GM06990 (cell line): ENCODE measurements around the gene NCS1.

Source experiments
- DNase-seq: peaks from one replicate; pipeline ENCODE4 v3.0.0-alpha.2; 2011; ENCODE audit not compliant: insufficient read length; ENCODE audit errors: extremely low read depth
- H3K27me3 ChIP-seq: replicated peaks from 2 replicates; pipeline ENCODE4 v1.6.0; 2011; ENCODE audit warnings: low read length; ENCODE audit not compliant: control insufficient read depth, insufficient read depth
- H3K36me3 ChIP-seq: 2 replicates; pipeline ENCODE4 v1.5.1; 2011; ENCODE audit warnings: low read length; ENCODE audit not compliant: control insufficient read depth, insufficient read depth
- H3K4me3 ChIP-seq: replicated peaks from 2 replicates; pipeline ENCODE4 v1.5.1; 2011; ENCODE audit warnings: low read depth, mild to moderate bottlenecking, control low read depth, low read length
- CTCF ChIP-seq: IDR thresholded peaks from 2 replicates; pipeline ENCODE4 v1.5.1; 2011; ENCODE audit warnings: low read length, control low read depth, mild to moderate bottlenecking, inconsistent platforms; ENCODE audit not compliant: insufficient read depth, poor library complexity, severe bottlenecking

NCS1 gene

DNA sequence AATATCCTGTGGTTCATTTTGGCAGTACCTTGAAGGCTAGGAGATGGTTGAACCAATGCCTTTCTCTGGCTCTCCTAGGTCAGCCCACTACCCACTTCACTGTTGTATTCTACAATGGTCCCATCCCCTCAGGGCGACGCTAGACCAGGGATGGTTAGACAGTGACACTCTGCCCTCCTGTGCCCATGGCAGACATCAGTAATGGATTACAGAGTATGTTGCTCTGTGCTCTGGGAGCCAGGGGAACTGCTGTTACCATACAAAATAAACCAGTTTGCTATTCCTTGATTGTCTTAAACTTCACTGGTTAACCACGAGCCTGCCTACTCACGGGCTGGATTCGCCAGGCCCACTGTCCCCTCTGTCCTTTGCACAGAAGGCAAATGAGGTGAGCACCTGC is 33.7 kb downstream of the NCS1 start:
- Histone ChIP-seq H3K4me3 (no peak overlapping the region), H3K36me3 (no peaks in the 10 kb centered on the region), H3K27me3 (0 out of 2 replicates have a peak, but pooled peaks cover 1% of the 10 kb centered on the region)
- no peak for TF ChIP-seq CTCF
- DNase-seq = no peak

DNA sequence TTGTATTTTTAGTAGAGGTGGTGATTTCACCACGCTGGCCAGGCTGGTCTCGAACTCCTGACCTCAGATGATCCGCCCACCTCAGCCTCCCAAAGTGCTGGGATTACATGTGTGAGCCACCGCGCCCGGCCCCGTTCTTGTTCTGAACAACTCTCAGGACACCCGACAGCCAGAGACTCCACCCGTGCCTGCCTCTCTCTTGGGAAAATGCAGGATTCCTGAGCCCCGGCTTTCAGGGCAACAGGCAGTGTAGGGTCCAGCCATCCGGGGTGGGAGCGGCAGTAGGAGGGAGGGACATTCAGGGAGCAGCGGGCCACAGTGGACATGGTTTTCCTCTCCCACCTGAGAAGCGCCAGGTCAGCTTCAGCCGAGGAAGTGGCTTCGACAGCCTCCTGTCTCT is 34.4 kb downstream of the NCS1 start:
- H3K4me3 ChIP-seq = no peak overlapping the region
- no peaks in the 10 kb centered on the region for H3K36me3 ChIP-seq
- DNase-seq = no peak
- no peak for TF ChIP-seq CTCF
- peaks cover 1% of the 10 kb centered on the region; the same call in 1 of the 2 replicates for H3K27me3 ChIP-seq

GRCh38 chr9:130207241-130207992 is 35.2 kb downstream of the NCS1 start:
- H3K36me3 ChIP-seq = no peaks in the 10 kb centered on the region
- TF ChIP-seq CTCF = no peak
- H3K27me3 ChIP-seq = no peaks in the 10 kb centered on the region; the same call in 1 of the 2 replicates
- no peak for DNase-seq
- no peak overlapping the region for H3K4me3 ChIP-seq

- no peaks in the 10 kb centered on the region; the same call in 1 of the 2 replicates for H3K27me3 ChIP-seq
- DNase-seq = no peak
- H3K36me3 ChIP-seq = no peaks in the 10 kb centered on the region
- no peak for TF ChIP-seq CTCF
- no peak overlapping the region for H3K4me3 ChIP-seq
Observed at GRCh38 chr9:130208600-130209347, 36.6 kb downstream of the NCS1 start.

- no peaks in the 10 kb centered on the region; the same call in 1 of the 2 replicates for H3K27me3 ChIP-seq
- no peaks in the 10 kb centered on the region for H3K36me3 ChIP-seq
- no peak overlapping the region for H3K4me3 ChIP-seq
- DNase-seq = no peak
- no peak for TF ChIP-seq CTCF
Observed at GRCh38 chr9:130209422-130209821, 37.2 kb downstream of the NCS1 start.
